HUES48 (cell line): ENCODE data around the gene KIF18B.
A peak's percentile ranks its signal among the peaks of the same experiment; 100 is the strongest.

Experiments used
- H3K27ac ChIP-seq: one replicate; pipeline ENCODE4 v1.7.0; 2013; ENCODE audit warnings: low read depth, low read length, inconsistent platforms
- H3K27me3 ChIP-seq: 2 replicates; pipeline ENCODE4 v1.6.1; 2013; ENCODE audit warnings: mild to moderate bottlenecking, low read length; ENCODE audit not compliant: control insufficient read depth, insufficient read depth
- H3K36me3 ChIP-seq: 2 replicates; pipeline ENCODE4 v1.6.1; 2013; ENCODE audit warnings: low read length; ENCODE audit not compliant: control insufficient read depth, insufficient read depth
- H3K4me1 ChIP-seq: 2 replicates; pipeline ENCODE4 v1.6.1; 2013; ENCODE audit warnings: mild to moderate bottlenecking, low read length; ENCODE audit not compliant: control insufficient read depth, insufficient read depth
- H3K4me3 ChIP-seq: 2 replicates; pipeline ENCODE4 v1.5.1; 2013; ENCODE audit warnings: mild to moderate bottlenecking, low read depth, low read length
- H3K9ac ChIP-seq: 2 replicates; pipeline ENCODE4 v1.6.1; 2013; ENCODE audit warnings: mild to moderate bottlenecking, low read depth, low read length, moderate library complexity
- H3K9me3 ChIP-seq: 2 replicates; pipeline ENCODE4 v1.6.1; 2013; ENCODE audit warnings: low read length; ENCODE audit not compliant: control insufficient read depth, insufficient read depth

KIF18B gene

DNA sequence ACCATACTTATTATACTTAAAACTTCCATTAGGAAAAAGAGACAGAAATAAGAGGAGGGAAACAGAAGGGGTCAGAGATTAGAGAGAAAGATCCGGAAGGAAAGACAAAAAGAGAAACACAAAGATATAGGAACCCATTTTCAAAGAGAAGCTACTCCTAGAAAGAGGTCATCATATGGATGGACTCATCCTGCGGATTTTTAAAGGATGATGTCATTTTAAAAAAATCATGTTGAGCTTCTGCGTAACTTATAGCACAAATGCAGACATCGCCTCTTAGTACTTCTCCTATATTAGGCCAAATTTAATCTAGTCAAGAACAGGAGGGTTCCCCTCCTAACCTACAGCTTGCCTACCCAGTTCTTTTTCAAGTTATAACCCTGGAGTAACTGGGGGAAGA, 66.4 kb downstream of the KIF18B start:
- Histone ChIP-seq H3K9me3 (no peaks in the 10 kb centered on the region), H3K4me1 (no peaks in the 10 kb centered on the region), H3K9ac (no peak overlapping the region), H3K36me3 (peaks cover 95% of the 10 kb centered on the region), H3K4me3 (no peak overlapping the region), H3K27ac (no peak overlapping the region), H3K27me3 (no peaks in the 10 kb centered on the region)

DNA sequence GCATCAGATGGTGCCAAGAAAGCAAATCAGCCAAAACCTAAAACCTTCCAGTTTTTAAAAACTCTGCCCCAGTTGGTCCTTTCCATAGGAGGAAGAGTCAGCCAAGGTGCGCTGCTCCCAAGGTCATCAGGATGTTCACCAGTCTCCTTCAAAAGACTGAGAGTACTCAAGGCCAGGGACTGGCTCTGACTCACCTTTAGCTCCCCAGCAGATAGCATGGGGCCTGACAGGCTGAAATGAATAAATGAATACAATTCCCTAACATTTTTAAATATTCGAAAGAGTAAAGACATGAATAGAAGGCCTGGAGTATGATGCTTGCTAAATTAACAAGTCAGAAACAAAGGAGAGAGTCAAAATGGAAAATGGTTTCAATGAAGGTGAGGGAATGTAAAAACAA, 67.5 kb downstream of the KIF18B start:
- H3K4me1 ChIP-seq: no peaks in the 10 kb centered on the region
- no peak overlapping the region for H3K9ac ChIP-seq
- H3K4me3 ChIP-seq: no peak overlapping the region
- H3K36me3 ChIP-seq: peaks cover 94% of the 10 kb centered on the region
- H3K9me3 ChIP-seq: no peaks in the 10 kb centered on the region
- H3K27ac ChIP-seq: peak overlapping the region; percentile 1
- H3K27me3 ChIP-seq: no peaks in the 10 kb centered on the region

DNA sequence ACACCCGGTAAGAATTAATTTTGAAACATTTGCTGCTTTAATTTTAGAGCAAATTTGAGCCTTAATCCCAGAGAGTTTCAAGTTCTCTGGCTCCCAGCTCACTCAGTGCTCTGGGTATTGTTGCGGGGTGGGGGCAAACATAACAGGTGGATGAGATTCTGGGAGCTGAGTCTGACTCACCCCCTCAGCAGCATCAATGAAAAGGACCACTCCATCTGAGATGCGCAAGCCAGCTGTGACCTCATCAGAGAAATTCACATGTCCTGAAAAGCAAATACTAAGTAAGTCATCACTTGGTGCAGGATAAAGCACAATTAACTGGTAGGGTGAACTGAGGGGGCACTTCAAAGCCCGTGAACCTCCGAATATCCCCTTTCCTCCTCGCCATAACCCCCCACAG, 68.2 kb downstream of the KIF18B start:
- Histone ChIP-seq H3K36me3 (peaks cover 94% of the 10 kb centered on the region), H3K9ac (no peak overlapping the region)

DNA sequence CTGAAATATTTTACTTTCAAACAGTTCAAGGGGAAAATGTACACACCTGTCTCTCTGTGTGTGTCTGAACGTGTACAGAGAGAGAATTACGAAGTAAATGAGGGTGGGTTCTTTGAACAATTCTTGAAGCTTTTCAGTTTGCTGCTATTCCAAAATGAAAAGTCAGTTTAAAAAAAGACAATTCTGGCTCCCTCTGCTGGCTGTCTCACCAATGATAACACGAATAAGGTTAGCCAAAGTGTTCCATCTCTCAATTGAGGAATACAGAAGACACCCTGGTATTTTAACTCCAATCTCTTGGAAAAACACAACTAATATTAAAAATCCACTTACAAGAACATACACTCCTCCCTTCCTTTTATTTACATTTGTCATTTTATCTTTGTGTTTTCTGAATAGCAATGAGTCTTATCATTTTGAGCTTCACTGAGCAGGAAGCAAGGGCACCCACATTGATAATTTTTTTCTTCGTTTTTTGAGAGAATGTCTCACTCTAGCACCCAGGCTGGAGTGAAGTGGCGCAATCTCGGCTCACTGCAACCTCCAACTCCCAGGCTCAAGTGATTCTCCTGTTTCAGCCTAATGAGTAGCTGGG, 68.8 kb downstream of the KIF18B start:
- peaks cover 93% of the 10 kb centered on the region for H3K36me3 ChIP-seq

More for the DNA sequence above, 68.2 kb downstream of the KIF18B start:
- Histone ChIP-seq H3K27ac (no peak overlapping the region), H3K27me3 (no peaks in the 10 kb centered on the region), H3K4me3 (no peak overlapping the region), H3K9me3 (no peaks in the 10 kb centered on the region), H3K4me1 (no peaks in the 10 kb centered on the region)

DNA sequence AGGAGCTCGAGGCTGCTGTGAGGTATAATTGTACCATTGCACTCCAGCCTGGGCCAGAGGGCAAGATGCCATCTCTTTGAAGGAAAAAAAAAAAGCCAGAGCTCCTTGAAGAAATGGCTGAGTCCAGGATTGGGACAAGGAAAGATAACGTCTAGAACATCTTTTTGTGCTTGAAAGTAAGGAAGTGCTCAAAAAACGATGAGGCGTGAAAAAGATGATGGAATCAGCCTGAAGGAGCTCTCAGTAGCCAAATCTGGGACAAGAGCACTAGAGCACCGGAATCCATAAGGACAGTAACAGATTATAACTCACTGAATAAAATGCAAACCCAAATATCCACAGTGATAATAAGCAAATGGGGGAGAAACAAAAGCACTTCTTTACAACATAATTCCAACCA, 70.5 kb downstream of the KIF18B start:
- no peak overlapping the region for H3K9ac ChIP-seq

More for the DNA sequence above, 68.8 kb downstream of the KIF18B start:
- H3K9me3 ChIP-seq: no peaks in the 10 kb centered on the region
- no peak overlapping the region for H3K4me3 ChIP-seq
- H3K4me1 ChIP-seq: no peaks in the 10 kb centered on the region
- H3K27ac ChIP-seq: no peak overlapping the region
- no peaks in the 10 kb centered on the region for H3K27me3 ChIP-seq
- H3K9ac ChIP-seq: no peak overlapping the region

DNA sequence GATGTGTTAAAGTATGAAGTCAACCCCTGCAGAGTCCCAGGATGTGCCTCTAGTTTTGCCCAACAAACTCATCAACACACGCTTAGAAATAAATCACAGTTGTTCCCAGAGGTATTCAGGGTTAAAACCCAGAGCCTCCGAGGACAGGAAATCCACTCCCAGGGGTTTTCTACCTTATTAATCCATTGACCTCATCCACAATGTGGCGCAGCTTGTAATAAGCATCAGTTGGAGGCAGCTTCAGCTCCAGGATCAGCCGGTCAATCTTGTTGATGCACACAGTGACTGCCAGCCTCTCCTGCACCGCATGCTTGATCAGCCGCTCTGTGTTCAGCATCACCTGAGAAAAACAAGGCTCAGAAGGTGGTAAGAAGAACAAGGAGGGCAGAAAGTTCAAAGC, 71.8 kb downstream of the KIF18B start:
- Histone ChIP-seq H3K9me3 (no peaks in the 10 kb centered on the region), H3K36me3 (peaks cover 88% of the 10 kb centered on the region), H3K4me1 (no peaks in the 10 kb centered on the region), H3K9ac (no peak overlapping the region), H3K27ac (no peak overlapping the region), H3K27me3 (no peaks in the 10 kb centered on the region), H3K4me3 (no peak overlapping the region)

More for the DNA sequence above, 70.5 kb downstream of the KIF18B start:
- Histone ChIP-seq H3K36me3 (peaks cover 91% of the 10 kb centered on the region), H3K4me1 (no peaks in the 10 kb centered on the region), H3K27me3 (no peaks in the 10 kb centered on the region), H3K27ac (no peak overlapping the region), H3K4me3 (no peak overlapping the region), H3K9me3 (no peaks in the 10 kb centered on the region)
